Keratinocyte (primary cell): ENCODE measurements around the gene RCN2. TPM values are rescaled to one million over a fixed set of nuclear protein-coding genes. Genes with fewer than 3 reads are reported as not detected.

Source experiments
- DNase-seq: peaks from one replicate; pipeline ENCODE4 v3.0.0-alpha.2; 2011; ENCODE audit warnings: low read depth, missing footprints, low spot score
- FAIRE-seq: peaks from 2 replicates; lab custom pipeline; 2011; peaks lifted over from hg19 to GRCh38; lab: Jason Lieb, UNC
- H2AFZ ChIP-seq: 2 replicates; pipeline ENCODE4 v1.6.0; 2012; ENCODE audit warnings: low read length, control low read depth, inconsistent platforms; ENCODE audit not compliant: control insufficient read depth
- H3K27ac ChIP-seq: 2 replicates; pipeline ENCODE4 v1.5.1; 2011; ENCODE audit warnings: low read length; ENCODE audit not compliant: control insufficient read depth, insufficient read depth
- H3K27me3 ChIP-seq: 3 replicates; pipeline ENCODE4 v1.6.0; 2011; ENCODE audit warnings: low read length; ENCODE audit not compliant: control insufficient read depth, insufficient read depth; ENCODE audit errors: extremely low read depth
- H3K36me3 ChIP-seq, 2 experiments: 2 replicates in 1 of 2; 3 replicates in 1 of 2; pipeline ENCODE4 v1.5.1; 2011; ENCODE audit warnings: low read length in 2 of 2, mild to moderate bottlenecking in 1 of 2; ENCODE audit not compliant: control insufficient read depth in 2 of 2, insufficient read depth in 2 of 2; ENCODE audit errors: extremely low read depth in 1 of 2
- H3K4me1 ChIP-seq: 3 replicates; pipeline ENCODE4 v1.5.1; 2011; ENCODE audit warnings: low read length; ENCODE audit not compliant: control insufficient read depth, insufficient read depth; ENCODE audit errors: extremely low read depth
- H3K4me2 ChIP-seq: 3 replicates; pipeline ENCODE4 v1.6.0; 2011; ENCODE audit warnings: low read depth, low read length; ENCODE audit not compliant: control insufficient read depth, insufficient read depth; ENCODE audit errors: extremely low read depth
- H3K4me3 ChIP-seq, 3 experiments: fragments of 200-600 bp in 1 of 3; sonication (generic) in 1 of 3; 2 replicates in 2 of 3; 3 replicates in 1 of 3; pipeline ENCODE4 v1.5.1; 2011 to 2016; ENCODE audit warnings: low read length in 3 of 3, mild to moderate bottlenecking in 3 of 3, control low read depth in 2 of 3, inconsistent platforms in 1 of 3, low read depth in 1 of 3, mixed read lengths in 1 of 3, mixed run types in 1 of 3, moderate library complexity in 1 of 3; ENCODE audit not compliant: control insufficient read depth in 2 of 3, insufficient read depth in 2 of 3; ENCODE audit errors: extremely low read depth in 1 of 3
- H3K79me2 ChIP-seq: 2 replicates; pipeline ENCODE4 v1.6.0; 2012; ENCODE audit warnings: low read length; ENCODE audit not compliant: control insufficient read depth, insufficient read depth
- H3K9ac ChIP-seq: 3 replicates; pipeline ENCODE4 v1.6.0; 2011; ENCODE audit warnings: low read length; ENCODE audit not compliant: control insufficient read depth, insufficient read depth; ENCODE audit errors: extremely low read depth
- H3K9me1 ChIP-seq: 3 replicates; pipeline ENCODE4 v1.6.0; 2011; ENCODE audit warnings: low read length; ENCODE audit not compliant: control insufficient read depth, insufficient read depth; ENCODE audit errors: extremely low read depth
- H3K9me3 ChIP-seq: 2 replicates; pipeline ENCODE4 v1.5.1; 2012; ENCODE audit warnings: low read depth, low read length; ENCODE audit not compliant: control insufficient read depth
- H4K20me1 ChIP-seq: 3 replicates; pipeline ENCODE4 v1.6.0; 2011; ENCODE audit warnings: low read length; ENCODE audit not compliant: control insufficient read depth, insufficient read depth; ENCODE audit errors: extremely low read depth
- EZH2 ChIP-seq: IDR thresholded peaks from one replicate; pipeline ENCODE4 v1.6.1; 2012; ENCODE audit warnings: inconsistent platforms, mild to moderate bottlenecking, low read length, moderate library complexity
- dilution Hi-C: fragments of 300-500 bp; cut with MboI; formaldehyde crosslinking; loops from one replicate; pipeline ENCODE4 v1.7.0; 2020; ENCODE audit warnings: low sequenced_read_pairs; ENCODE audit not compliant: extremely low pct_ligation_motif_present
- polyA plus RNA-seq, 5 experiments: library from polyadenylated mRNA; depleted of rRNA in 3 of 5; stranded (reverse) in 3 of 5; stranded (forward) in 1 of 5; unstranded in 1 of 5; fragments of >200 nt; gene quantifications; 1 replicate in 1 of 5; 2 replicates in 3 of 5; 3 replicates in 1 of 5; pipeline versions ENCODE4 v1.2.1 to v1.2.3, GENCODE V29; 2011 to 2012; ENCODE audit warnings: missing spikeins in 2 of 5, low read depth in 1 of 5, low replicate concordance in 1 of 5
- TF ChIP-seq, protein P1 (sequence below), 3 experiments: IDR thresholded peaks in 1 of 3; conservative IDR thresholded peaks in 1 of 3; optimal IDR thresholded peaks in 1 of 3; 2 replicates in 2 of 3; 3 replicates in 1 of 3; pipeline versions ENCODE3 to v1.5.1; 2011; ENCODE audit warnings: low read length in 3 of 3, mild to moderate bottlenecking in 3 of 3, moderate library complexity in 2 of 3, control low read depth in 1 of 3, inconsistent platforms in 1 of 3; ENCODE audit not compliant: insufficient read depth in 2 of 3; ENCODE audit errors: extremely low read depth in 1 of 3

Gene RCN2
- polyA plus RNA-seq, 1 donor (not counting 4 experiments of a cell fraction or from before 2014, with no cell fraction given) = 118 TPM

DNA sequence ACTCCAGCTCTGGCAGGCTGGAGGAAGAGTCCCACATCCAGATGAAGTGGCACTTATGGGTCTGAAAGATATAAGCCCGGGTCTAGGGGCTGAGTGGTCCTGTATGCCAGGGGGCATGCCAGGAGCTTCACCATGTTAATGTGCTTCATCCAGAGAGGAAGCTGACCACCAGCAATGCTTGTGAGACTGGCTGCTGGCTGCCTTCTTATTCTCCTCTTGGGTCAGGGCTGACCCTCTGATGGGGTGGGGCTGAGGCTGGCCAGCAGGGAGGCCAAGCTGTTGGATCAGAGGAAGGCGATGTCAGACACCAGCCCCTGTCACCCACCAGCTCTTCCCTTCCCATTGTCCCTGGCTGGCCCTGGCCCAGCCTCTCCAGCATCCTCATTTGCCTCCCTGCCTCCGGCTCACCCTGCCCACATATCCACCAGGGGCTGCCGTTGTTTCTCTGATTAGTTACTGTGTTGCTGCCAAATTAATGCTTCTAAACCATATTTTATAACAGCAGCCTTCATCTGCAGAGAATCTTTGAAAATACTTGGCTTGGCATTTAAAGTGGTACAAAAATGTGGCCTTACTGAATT, 43.0 kb downstream of the RCN2 start:
- no peak overlapping the region for H3K4me3 ChIP-seq
- no peaks in the 10 kb centered on the region for H3K36me3 ChIP-seq
- no peaks in the 10 kb centered on the region for H3K9me3 ChIP-seq
- H2AFZ ChIP-seq = no peak overlapping the region
- no peak overlapping the region for H3K4me2 ChIP-seq
- H3K79me2 ChIP-seq = no peaks in the 10 kb centered on the region
- H3K9me1 ChIP-seq = no peaks in the 10 kb centered on the region
- TF ChIP-seq EZH2 = no peak
- TF ChIP-seq, protein P1, sequence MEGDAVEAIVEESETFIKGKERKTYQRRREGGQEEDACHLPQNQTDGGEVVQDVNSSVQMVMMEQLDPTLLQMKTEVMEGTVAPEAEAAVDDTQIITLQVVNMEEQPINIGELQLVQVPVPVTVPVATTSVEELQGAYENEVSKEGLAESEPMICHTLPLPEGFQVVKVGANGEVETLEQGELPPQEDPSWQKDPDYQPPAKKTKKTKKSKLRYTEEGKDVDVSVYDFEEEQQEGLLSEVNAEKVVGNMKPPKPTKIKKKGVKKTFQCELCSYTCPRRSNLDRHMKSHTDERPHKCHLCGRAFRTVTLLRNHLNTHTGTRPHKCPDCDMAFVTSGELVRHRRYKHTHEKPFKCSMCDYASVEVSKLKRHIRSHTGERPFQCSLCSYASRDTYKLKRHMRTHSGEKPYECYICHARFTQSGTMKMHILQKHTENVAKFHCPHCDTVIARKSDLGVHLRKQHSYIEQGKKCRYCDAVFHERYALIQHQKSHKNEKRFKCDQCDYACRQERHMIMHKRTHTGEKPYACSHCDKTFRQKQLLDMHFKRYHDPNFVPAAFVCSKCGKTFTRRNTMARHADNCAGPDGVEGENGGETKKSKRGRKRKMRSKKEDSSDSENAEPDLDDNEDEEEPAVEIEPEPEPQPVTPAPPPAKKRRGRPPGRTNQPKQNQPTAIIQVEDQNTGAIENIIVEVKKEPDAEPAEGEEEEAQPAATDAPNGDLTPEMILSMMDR (optimal IDR thresholded peaks at IDR 0.05 in 1 of 3, IDR thresholded peaks at IDR 0.05 in 1 of 3, conservative IDR thresholded peaks at IDR 0.05 in 1 of 3; ENCODE audit: extremely low read depth in 1 of 3, insufficient read depth in 2 of 3, low read length in 3 of 3) = no peak
- dilution Hi-C loops = no loop called here
- no peak overlapping the region for H3K9ac ChIP-seq
- no peaks in the 10 kb centered on the region for H4K20me1 ChIP-seq
- H3K4me1 ChIP-seq = peaks cover 8% of the 10 kb centered on the region
- H3K27ac ChIP-seq = no peak overlapping the region
- no peaks in the 10 kb centered on the region for H3K27me3 ChIP-seq
- FAIRE-seq = no peak
- DNase-seq = no peak

DNA sequence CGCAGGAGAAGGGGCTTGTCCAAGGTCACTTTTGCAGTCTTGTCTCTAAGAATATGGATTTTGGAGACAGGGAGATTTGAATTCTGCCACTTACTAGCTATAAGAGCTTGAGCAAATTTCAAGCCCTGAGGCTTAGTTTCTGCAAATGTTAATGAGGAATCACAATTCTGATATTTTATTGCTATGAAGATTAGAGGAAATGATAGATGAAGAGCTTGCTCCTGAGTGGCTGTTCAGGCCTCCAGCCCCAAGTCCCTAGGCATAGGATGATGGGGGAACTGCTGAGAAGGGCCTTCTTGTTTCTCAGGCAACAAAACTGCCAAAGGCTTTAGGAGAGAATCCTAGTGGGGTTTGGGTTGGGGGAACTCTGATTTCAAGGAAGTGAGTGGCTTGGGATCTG, 44.6 kb downstream of the RCN2 start:
- Histone ChIP-seq H3K9ac (no peak overlapping the region), H3K9me1 (no peaks in the 10 kb centered on the region), H2AFZ (no peak overlapping the region), H3K4me1 (peaks cover 8% of the 10 kb centered on the region), H3K79me2 (no peaks in the 10 kb centered on the region), H3K27ac (no peak overlapping the region), H3K36me3 (no peaks in the 10 kb centered on the region), H3K9me3 (no peaks in the 10 kb centered on the region), H3K4me3 (no peak overlapping the region), H3K4me2 (no peak overlapping the region), H3K27me3 (no peaks in the 10 kb centered on the region), H4K20me1 (no peaks in the 10 kb centered on the region)
- DNase-seq = no peak
- TF ChIP-seq EZH2 = no peak
- TF ChIP-seq, protein P1 (optimal IDR thresholded peaks at IDR 0.05 in 1 of 3, IDR thresholded peaks at IDR 0.05 in 1 of 3, conservative IDR thresholded peaks at IDR 0.05 in 1 of 3; ENCODE audit: extremely low read depth in 1 of 3, insufficient read depth in 2 of 3, low read length in 3 of 3) = no peak
- no peak for FAIRE-seq
- dilution Hi-C loops = no loop called here
